Measurements from ENCODE around the gene AZIN2. TPM values are rescaled to one million over a fixed set of nuclear protein-coding genes. Genes with fewer than 3 reads are reported as not detected.

Gene AZIN2
- total RNA-seq (2016; rRNA removed; fragmentation: Illumina TruSeq; extraction: Trizol), result 1.5 and 1.7 TPM in 2 replicates
- 1.1 and 1.3 TPM in 2 replicates for total RNA-seq (2016; cell fraction: cytosol; rRNA removed; fragmentation: Illumina TruSeq; extraction: Trizol; ENCODE audit: low read depth)
- 1.1 and 2.1 TPM in 2 replicates for total RNA-seq (2016; cell fraction: insoluble cytoplasmic fraction; rRNA removed; fragmentation: Illumina TruSeq; extraction: Trizol)
- total RNA-seq (2016; cell fraction: membrane; rRNA removed; fragmentation: Illumina TruSeq; extraction: Trizol), result 1.9 and 3.3 TPM in 2 replicates
- total RNA-seq (2016; cell fraction: nucleus; rRNA removed; fragmentation: Illumina TruSeq; extraction: Trizol), result 3.3 and 3.6 TPM in 2 replicates
- polyA plus RNA-seq (2011; rRNA removed), result 3.5 and 5.7 TPM in 2 replicates
- 5.0 and 5.9 TPM in 2 replicates for polyA plus RNA-seq (2011; cell fraction: cytosol; rRNA removed)
- 11.6 and 12.5 TPM in 2 replicates for polyA plus RNA-seq (2011; cell fraction: nucleus; rRNA removed)
- 2.4 TPM in 2 replicates for polyA plus RNA-seq (2012)
- 1.2 and 2.1 TPM in 2 replicates for polyA plus RNA-seq (2016; cell fraction: cytosol; fragmentation: Illumina TruSeq; extraction: Trizol; ENCODE audit: low read depth)
- 1.7 and 1.8 TPM in 2 replicates for polyA plus RNA-seq (2016; cell fraction: insoluble cytoplasmic fraction; fragmentation: Illumina TruSeq; extraction: Trizol; ENCODE audit: low read depth)
- 1.5 and 3.1 TPM in 2 replicates for polyA plus RNA-seq (2016; cell fraction: membrane; fragmentation: Illumina TruSeq; extraction: Trizol; ENCODE audit: low read depth)
- 3.6 and 5.6 TPM in 2 replicates for polyA plus RNA-seq (2016; cell fraction: nucleus; fragmentation: Illumina TruSeq; extraction: Trizol; ENCODE audit: insufficient read depth, low read depth)
- polyA minus RNA-seq (2011; rRNA and poly(A)+ RNA removed; ENCODE audit: low replicate concordance), result 0.12 and 8.6 TPM in 2 replicates
- polyA minus RNA-seq (2011; cell fraction: cytosol; rRNA and poly(A)+ RNA removed), result 2.1 and 3.6 TPM in 2 replicates
- polyA minus RNA-seq (2011; cell fraction: nucleus; rRNA and poly(A)+ RNA removed), result 8.3 and 8.8 TPM in 2 replicates
- percentile 46 among the genes with signal in this experiment for Bru-seq, nascent RNA
- percentile 43 among the genes with signal in this experiment for BruChase-seq, experiment 1, labeled RNA remaining after a 6-hour chase
- BruChase-seq, experiment 2, labeled RNA remaining after a 2-hour chase, result percentile 51 among the genes with signal in this experiment
- long read RNA-seq, experiment 1, partial matches to known transcripts, result 1 of 5 reads
- long read RNA-seq, experiment 1, other reads (novel, unspliced or antisense), result 3 of 5 reads
- long read RNA-seq, experiment 2, partial matches to known transcripts, result 1 of 6 reads
- long read RNA-seq, experiment 2, other reads (novel, unspliced or antisense), result 4 of 6 reads

GRCh38 chr1:33080885-33081553 lies at the start of gene AZIN2:
Gene AZIN2 (plus strand): TSS chr1:33081153. CDS start chr1:33082250, 1,097 bp downstream.
- Histone ChIP-seq H3K9ac (ENCODE audit: insufficient read depth, low read depth, low read length) (peak within 1 kb of the TSS; percentile 74), H4K20me1 (ENCODE audit: insufficient read depth, low read length) (no peaks in the 10 kb centered on the region), H3K4me1 (ENCODE audit: insufficient read depth, low read length) (peaks cover 24% of the 10 kb centered on the region), H3K4me3 (replicated peaks in 1 of 3; ENCODE audit: insufficient read depth in 1 of 3, low read depth in 2 of 3, low read length in 3 of 3) (peak within 1 kb of the TSS; percentile 59 to 87 (median 76)), H3K27me3 (ENCODE audit: control insufficient read depth in 1 of 2, insufficient read depth in 2 of 2, low read length in 2 of 2) (no peaks in the 10 kb centered on the region), H2AFZ (ENCODE audit: low read length) (peak within 1 kb of the TSS; percentile 51), H3K9me3 (ENCODE audit: low read length) (no peaks in the 10 kb centered on the region), H3K27ac (ENCODE audit: extremely low read length, insufficient read depth, low read length) (no peak within 1 kb of the TSS), H3K36me3 (replicated peaks in 1 of 2; ENCODE audit: control insufficient read depth in 1 of 2, insufficient read depth in 2 of 2, low read length in 2 of 2) (no peaks in the 10 kb centered on the region), H3K4me2 (ENCODE audit: low read depth, low read length) (peak within 1 kb of the TSS; percentile 96), H3K79me2 (ENCODE audit: insufficient read depth, low read length) (no peaks in the 10 kb centered on the region)
- DNase-seq (ENCODE audit: low spot score) (peak; percentile 90), FAIRE-seq (peak; percentile 75), ATAC-seq (peak; percentile 98)
- WGBS (ENCODE audit: low lambda C conversion rate), result 0% methylated on average over 1 of the region's 52 CpGs
- CTCF ChIA-PET (ENCODE audit: low intra/inter-chr PET ratio, low total read pairs), result no interaction called here
- intact Hi-C loops (cut with micrococcal nuclease; ENCODE audit: unreplicated experiment) (loop anchor here (10.0 kb wide), 1 partner anchor 146 kb away; no protein-coding TSS in a partner anchor), in situ Hi-C loops (cut with HindIII; ENCODE audit: extremely low pct_ligation_motif_present, low pct_unique_long_range_greater_than_20kb) (no loop called here)
- no TSS peak for BruUV-seq (replicated peaks)
- POLR2A ChIA-PET, result interaction anchor here (0.6 to 1.2 kb wide), 5 partner anchors 27 to 279 kb away, joined by 3 to 5 read pairs (median 4); partner anchors contain the start of gene RNF19B
- TF ChIP-seq ZNF235 (CRISPR knock-in tag; IDR thresholded peaks at IDR 0.05; ENCODE audit: borderline replicate concordance), result no peak
- TF ChIP-seq KMT2A (CRISPR knock-in tag; IDR thresholded peaks at IDR 0.05), result no peak
- peak; percentile 64; the same call in 1 of the 2 replicates for TF ChIP-seq MXD1 (CRISPR knock-in tag; IDR thresholded peaks at IDR 0.05)
- TF ChIP-seq ZNF343 (CRISPR knock-in tag; IDR thresholded peaks at IDR 0.05), result 0 out of 2 replicates have a peak, but pooled peaks have one; percentile 28
- TF ChIP-seq MXD4 (CRISPR knock-in tag; IDR thresholded peaks at IDR 0.05), result 0 out of 2 replicates have a peak, but pooled peaks have one; percentile 45
- TF ChIP-seq DRAP1 (CRISPR knock-in tag; IDR thresholded peaks at IDR 0.05), result peak; percentile 99
- 0 out of 2 replicates have a peak, but pooled peaks have one; percentile 6 for TF ChIP-seq CEBPB (IDR thresholded peaks at IDR 0.05; ENCODE audit: borderline replicate concordance, low read depth, low read length)
- TF ChIP-seq ZGPAT (CRISPR knock-in tag; IDR thresholded peaks at IDR 0.05), result peak; percentile 57; the same call in 1 of the 2 replicates
- no peak; the same call in 1 of the 2 replicates for TF ChIP-seq ZNF350 (CRISPR knock-in tag; IDR thresholded peaks at IDR 0.05; ENCODE audit: borderline replicate concordance, low read depth)
- TF ChIP-seq CENPT (CRISPR knock-in tag; IDR thresholded peaks at IDR 0.05; ENCODE audit: low read depth), result peak; percentile 31; the same call in 1 of the 2 replicates
- no peak for TF ChIP-seq SOX5 (CRISPR knock-in tag; IDR thresholded peaks at IDR 0.05; ENCODE audit: borderline replicate concordance)
- no peak for TF ChIP-seq SPEN (CRISPR knock-in tag; IDR thresholded peaks at IDR 0.05; ENCODE audit: low read depth)
- no peak for TF ChIP-seq SOX13 (IDR thresholded peaks at IDR 0.05)
- no peak for TF ChIP-seq SOX13 (CRISPR knock-in tag; conservative IDR thresholded peaks at IDR 0.05 in 1 of 2, IDR thresholded peaks at IDR 0.05 in 1 of 2)
- no peak for TF ChIP-seq KDM4B (CRISPR knock-in tag; IDR thresholded peaks at IDR 0.05)
- TF ChIP-seq ZNF33B (CRISPR knock-in tag; IDR thresholded peaks at IDR 0.05), result 0 out of 2 replicates have a peak, but pooled peaks have one; percentile 53
- peak; percentile 53; the same call in 1 of the 2 replicates for TF ChIP-seq ZNF234 (CRISPR knock-in tag; conservative IDR thresholded peaks at IDR 0.05)

Data from HepG2 (cell line).